ENCODE results near the gene PCGF3.
"Not testable (repeated sequence)": the region's sequence is repeated elsewhere in the genome, so short reads cannot be mapped to it uniquely, and the experiment has no call there.

PCGF3 gene

DNA sequence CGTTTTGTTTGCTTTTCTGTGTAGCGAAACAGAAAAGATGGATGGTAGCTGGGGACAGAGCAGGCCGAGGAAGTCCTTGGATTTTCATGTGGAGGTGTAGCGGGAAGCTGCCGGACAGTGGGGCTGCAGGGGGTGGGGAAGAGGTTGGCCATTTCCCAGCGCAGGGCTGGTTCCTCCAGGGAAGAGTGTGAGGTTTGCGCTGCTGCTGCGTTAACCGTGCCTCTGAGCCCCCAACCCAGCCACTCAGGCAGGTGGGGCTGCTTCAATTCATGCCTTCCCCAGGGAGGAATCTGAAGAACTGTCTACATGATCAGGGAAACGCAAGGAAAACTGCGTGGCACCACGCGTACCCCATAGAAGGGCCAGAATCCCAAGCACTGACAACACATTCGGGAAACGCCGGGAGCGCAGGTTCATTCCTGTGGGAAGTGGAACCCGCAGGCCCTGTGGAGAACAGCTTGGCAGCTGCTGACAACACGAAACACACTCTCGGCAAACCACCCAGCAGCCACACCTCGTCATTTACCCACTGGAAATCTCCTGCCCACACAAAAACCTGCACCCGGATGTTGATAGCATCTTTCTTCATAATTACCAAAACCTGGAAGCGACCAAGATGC is 57.7 kb downstream of the PCGF3 start:
- no peak for TF ChIP-seq GATA1 (IDR thresholded peaks at IDR 0.05; ENCODE audit: low read depth, low read length)
- no peak for TF ChIP-seq POLR2A (IDR thresholded peaks at IDR 0.05; ENCODE audit: low read length)
- no peak for DNase-seq

DNA sequence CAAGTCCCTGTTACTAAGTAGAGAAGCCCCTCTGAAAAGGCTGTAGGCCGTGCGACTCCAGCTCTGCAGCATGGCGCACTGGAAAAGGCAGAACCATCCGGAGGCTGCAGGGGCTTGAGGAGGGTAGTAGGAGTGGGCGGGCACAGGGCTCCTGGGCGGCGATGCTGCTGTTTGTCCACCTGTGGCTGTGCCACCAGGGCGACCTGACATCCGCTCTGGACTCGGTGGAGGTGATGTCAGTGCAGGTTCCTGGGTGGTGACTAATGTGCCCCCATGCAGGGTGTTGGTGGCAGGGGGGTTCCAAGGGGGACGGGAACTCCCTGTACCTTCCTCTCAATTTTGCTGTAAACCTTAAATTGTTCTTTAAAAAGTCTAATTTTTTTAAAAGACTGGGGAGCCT is 58.3 kb downstream of the PCGF3 start:
- TF ChIP-seq POLR2A (IDR thresholded peaks at IDR 0.05; ENCODE audit: low read length) (peak; percentile 6), GATA1 (IDR thresholded peaks at IDR 0.05; ENCODE audit: low read depth, low read length) (no peak)
- no peak for DNase-seq

DNA sequence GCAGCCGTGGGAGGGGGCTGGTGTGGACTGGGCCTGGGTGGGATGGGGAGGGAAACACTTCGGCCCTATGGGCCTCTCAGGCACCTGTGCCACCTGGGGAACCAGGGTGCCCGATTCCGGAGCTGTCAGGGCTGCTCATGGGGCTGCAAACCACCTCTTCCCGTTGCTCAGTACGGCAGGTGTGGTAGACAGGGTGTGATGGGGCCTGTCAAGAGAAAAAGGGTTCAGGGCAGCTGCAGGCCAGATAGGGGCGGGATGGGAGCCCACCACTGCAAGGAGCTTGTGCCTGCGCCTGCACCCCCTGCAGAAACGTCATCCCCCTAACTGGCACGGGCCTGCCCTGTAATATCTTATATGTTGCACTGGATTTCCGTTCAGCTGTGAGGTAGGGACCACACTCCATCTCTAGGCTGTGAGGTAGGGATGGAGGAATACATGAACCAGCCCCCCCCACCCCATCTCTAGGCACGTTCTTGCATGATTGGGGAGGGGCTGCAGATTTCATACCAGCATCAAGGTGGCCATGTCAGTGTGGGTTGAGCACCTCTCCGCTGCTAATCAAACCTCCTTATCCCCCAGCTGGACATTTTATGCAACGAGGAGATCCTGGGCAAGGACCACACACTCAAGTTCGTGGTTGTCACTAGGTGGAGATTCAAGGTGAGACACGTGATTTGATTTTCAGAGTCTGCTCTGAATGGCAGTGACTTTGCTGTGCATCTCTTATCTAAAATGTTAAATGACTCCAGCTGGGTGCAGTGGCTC is 59.0 kb downstream of the PCGF3 start:
- DNase-seq: no peak
- TF ChIP-seq GATA1 (IDR thresholded peaks at IDR 0.05; ENCODE audit: low read depth, low read length) (no peak), POLR2A (IDR thresholded peaks at IDR 0.05; ENCODE audit: low read length) (no peak)

DNA sequence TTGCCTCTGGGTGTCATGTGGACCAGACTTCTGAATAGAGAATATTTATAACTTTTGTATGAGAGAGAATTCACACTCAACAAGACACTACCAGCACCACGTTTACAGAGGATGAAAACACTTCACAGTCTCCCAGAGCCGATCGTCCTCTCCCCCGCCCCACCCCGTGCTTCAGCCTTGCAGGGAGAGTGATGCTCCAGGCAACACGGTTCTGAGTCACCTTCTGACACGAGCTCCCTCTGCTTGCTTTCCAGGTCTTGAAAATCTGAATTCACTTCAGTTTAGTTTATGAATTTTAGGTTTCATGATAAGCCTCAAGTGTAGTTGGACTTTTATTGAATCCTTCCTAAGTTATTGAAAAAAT is 60.5 kb downstream of the PCGF3 start:
- TF ChIP-seq GATA1 (IDR thresholded peaks at IDR 0.05; ENCODE audit: low read depth, low read length): no peak
- TF ChIP-seq POLR2A (IDR thresholded peaks at IDR 0.05; ENCODE audit: low read length): no peak
- DNase-seq: no peak

- no peak for DNase-seq
- TF ChIP-seq POLR2A (IDR thresholded peaks at IDR 0.05; ENCODE audit: low read length) (no peak), GATA1 (IDR thresholded peaks at IDR 0.05; ENCODE audit: low read depth, low read length) (no peak)
Observed at GRCh38 chr4:766559-767283, 61.1 kb downstream of the PCGF3 start.

DNA sequence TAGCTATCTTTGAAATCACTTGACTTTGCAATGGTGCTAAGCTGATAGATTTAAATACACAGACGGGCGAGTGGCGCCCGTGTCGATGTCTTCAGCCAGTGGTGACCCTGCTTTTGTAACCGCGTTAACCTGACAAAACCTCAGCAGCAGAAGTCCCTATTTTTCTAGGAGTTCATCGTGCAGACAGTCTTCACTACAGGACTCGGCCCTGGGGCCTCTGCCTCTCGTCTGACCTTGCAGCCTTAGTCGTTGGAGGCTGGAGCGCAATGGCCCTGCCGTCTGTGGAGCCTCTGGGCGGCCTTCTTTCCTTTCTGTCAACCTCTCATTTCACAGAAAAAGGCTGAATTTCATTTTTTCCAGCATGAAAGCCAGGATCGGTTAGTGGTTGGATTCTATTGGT is 62.4 kb downstream of the PCGF3 start:
- TF ChIP-seq GATA1 (IDR thresholded peaks at IDR 0.05; ENCODE audit: low read depth, low read length) (no peak), POLR2A (IDR thresholded peaks at IDR 0.05; ENCODE audit: low read length) (no peak)
- no peak for DNase-seq

DNA sequence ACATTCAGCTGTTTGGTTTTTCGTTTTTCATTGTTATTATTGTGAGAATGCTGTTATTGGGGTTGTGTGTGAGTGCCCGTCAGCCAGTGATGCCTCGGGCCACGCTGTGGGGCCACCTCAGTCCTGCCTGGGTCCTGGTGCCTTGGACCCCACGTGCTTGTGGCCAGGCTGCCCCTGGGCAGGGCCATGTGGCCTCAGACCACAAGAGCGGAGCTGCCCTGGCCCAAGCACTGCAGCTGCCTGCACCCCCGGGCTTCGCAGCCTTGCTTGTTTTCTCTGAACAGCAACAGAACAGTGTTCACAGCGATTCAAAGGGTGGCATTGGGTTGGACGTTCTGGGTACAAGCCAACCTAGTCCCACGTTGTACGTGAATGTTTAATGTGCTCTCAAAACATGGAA is 63.4 kb downstream of the PCGF3 start:
- DNase-seq: no peak
- TF ChIP-seq POLR2A (IDR thresholded peaks at IDR 0.05; ENCODE audit: low read length): no peak

DNA sequence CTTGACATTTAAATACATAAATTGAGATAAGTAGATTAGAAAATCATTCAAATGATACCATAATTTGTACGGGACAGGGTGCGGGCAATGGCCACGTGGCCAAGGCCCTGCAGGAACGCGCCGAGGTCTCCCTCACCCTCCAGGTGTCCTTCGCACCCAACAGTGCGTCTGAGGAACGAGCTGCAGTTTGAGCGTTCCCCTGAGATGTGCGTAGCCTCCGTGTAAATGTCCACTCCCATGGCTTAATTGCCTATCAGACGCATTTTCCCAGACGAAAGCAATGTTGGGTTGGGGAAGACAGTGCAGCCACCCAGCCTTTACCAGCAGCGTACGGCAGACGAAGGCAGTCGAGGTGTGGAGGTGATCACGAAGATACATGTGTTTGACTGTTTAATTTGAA is 63.9 kb downstream of the PCGF3 start:
- DNase-seq: no peak
- TF ChIP-seq GATA1 (IDR thresholded peaks at IDR 0.05; ENCODE audit: low read depth, low read length) (no peak), POLR2A (IDR thresholded peaks at IDR 0.05; ENCODE audit: low read length) (no peak)

DNA sequence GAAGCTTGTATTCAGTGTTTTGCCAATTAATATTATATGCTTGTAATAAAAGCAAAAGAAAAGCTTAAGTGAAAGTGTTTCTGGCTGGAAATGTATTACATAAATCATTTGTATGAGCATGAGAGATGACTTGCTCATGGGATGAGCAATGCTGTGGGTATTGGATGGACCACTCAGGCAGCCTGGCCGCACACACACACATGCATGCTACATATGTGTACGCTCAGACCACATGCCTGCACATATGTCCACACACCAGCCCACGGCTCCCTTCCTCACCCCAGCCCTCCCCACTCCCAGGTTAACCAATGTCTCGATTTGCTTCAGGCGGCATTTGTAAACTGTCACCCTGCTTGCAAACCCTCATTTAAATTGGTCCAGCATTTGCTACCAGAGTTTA is 64.4 kb downstream of the PCGF3 start:
- TF ChIP-seq GATA1 (IDR thresholded peaks at IDR 0.05; ENCODE audit: low read depth, low read length): no peak
- TF ChIP-seq POLR2A (IDR thresholded peaks at IDR 0.05; ENCODE audit: low read length): no peak
- DNase-seq: no peak

DNA sequence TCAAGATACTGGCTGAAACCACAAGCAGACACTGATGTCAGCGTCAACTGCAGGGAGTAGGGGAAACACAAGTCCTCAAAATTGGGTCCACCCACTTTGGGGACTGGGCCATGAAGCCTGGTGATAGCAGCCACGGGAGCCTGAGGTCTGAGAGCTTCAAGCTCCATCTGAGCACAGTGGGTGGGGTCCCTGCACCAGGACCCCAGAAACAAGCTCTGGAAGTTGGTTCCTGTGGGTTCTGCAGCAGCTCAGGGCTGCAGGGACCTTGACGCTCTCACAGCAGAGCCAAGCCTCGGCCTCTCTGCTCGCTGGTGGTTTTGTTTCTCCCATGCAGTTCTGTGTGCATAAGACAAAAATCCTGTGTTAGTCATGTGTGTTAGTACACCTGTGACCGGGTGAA is 65.8 kb downstream of the PCGF3 start:
- TF ChIP-seq POLR2A (IDR thresholded peaks at IDR 0.05; ENCODE audit: low read length): no peak
- no peak for TF ChIP-seq GATA1 (IDR thresholded peaks at IDR 0.05; ENCODE audit: low read depth, low read length)
- DNase-seq: no peak

DNA sequence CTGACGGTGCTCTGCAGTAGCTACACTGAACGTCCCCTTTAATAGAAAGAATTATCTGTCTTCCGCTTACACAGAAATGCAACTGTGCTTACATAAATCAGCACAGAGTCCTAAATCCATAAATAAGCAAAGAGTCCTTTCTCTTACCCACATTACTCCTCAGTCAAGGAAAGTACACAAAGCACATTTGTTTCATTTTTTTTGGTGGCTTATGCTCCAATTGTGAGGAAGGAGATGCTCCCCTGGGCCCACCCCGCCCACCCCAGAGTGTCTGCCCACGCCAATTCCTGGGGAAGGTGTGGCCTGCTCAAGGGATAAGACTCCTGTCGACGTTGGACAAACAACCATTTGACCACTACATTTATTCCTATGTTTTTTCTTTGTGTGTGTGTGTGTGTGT is 66.5 kb downstream of the PCGF3 start:
- no peak for DNase-seq
- TF ChIP-seq POLR2A (IDR thresholded peaks at IDR 0.05; ENCODE audit: low read length) (no peak), GATA1 (IDR thresholded peaks at IDR 0.05; ENCODE audit: low read depth, low read length) (no peak)

DNA sequence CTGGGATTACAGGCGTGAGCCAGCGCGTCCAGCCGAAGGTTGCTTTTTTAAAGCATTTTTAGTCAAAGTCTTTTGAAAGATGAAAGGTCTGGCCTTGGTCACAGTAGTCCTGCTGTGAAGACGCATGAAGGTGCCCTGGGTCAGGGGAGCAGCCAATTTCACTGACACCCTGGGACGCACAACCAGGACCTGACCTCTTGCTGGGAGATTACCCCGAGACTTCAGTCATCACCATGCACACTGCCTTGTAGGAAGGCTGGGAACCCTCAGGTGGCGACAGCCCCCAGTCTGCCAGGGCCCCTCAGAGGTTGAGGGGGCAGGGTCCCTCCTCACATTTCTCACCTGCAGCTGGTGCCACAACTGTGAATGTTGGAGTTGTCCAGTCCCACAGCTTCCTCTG is 67.1 kb downstream of the PCGF3 start:
- no peak for DNase-seq
- TF ChIP-seq POLR2A (IDR thresholded peaks at IDR 0.05; ENCODE audit: low read length): no peak
- TF ChIP-seq GATA1 (IDR thresholded peaks at IDR 0.05; ENCODE audit: low read depth, low read length): no peak

DNA sequence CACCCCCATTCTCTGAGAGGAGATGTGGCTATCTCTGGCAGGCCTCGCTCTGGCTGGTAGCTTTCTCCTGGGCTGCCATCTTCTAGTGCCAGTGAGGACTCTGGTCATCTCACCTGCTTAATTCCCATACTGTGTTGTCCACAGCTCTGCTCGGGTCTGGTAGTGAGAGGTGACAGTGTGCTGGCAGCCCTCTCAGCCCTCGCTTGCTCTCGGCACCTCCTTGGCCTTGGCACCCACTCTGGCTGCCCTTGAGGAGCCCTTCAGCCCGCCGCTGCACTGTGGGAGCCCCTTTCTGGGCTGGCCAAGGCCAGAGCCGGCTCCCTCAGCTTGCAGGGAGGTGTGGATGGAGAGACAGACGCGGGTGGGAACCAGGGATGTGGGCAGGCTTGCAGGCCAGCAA is 67.6 kb downstream of the PCGF3 start:
- no peak for DNase-seq
- TF ChIP-seq POLR2A (IDR thresholded peaks at IDR 0.05; ENCODE audit: low read length): no peak
- no peak for TF ChIP-seq GATA1 (IDR thresholded peaks at IDR 0.05; ENCODE audit: low read depth, low read length)

DNA sequence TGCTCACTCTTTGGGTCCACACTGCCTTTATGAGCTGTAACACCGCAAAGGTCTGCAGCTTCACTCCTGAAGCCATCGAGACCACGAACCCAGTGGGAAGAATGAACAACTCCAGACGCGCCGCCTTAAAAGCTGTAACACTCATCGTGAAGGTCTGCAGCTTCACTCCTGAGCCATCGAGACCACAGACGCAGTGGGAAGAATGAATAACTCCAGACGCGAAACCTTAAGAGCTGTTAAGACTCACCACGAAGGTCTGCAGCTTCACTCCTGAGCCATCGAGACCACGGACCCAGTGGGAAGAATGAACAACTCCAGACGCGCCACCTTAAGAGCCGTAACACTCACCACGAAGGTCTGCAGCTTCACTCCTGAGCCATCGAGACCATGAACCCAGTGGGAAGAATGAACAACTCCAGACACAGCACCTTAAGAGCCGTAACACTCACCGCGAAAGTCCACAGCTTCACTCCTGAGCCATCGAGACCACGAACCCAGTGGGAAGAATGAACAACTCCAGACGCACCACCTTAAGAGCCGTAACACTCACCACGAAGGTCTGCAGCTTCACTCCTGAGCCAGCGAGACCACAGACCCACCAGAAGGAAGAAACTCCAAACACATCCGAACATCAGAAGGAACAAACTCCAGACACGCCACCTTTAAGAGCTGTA is 68.9 kb downstream of the PCGF3 start:
- not testable (repeated sequence) for DNase-seq

- DNase-seq: not testable (repeated sequence)
Observed at GRCh38 chr4:775485-775884, 69.9 kb downstream of the PCGF3 start.

All from erythroblast (primary cell).